T-helper 1 cell treated with Interleukin-12 subunit alpha and Interleukin-12 subunit beta and Interleukin-4 antibody, amounts not matched to agents 30 ng/mL and 1 ng/mL, for 36 hours (primary cell): Measurements from ENCODE around the gene MAP2K5. TPM values are rescaled to one million over a fixed set of nuclear protein-coding genes. Genes with fewer than 3 reads are reported as not detected.

Experiments
- intact Hi-C: fragments of 100-400 bp; cut with micrococcal nuclease; formaldehyde crosslinking; loops from one replicate; pipeline ENCODE4 v1.15.1; 2024
- total RNA-seq: library from RNA; stranded (reverse); gene quantifications from 2 replicates; pipeline ENCODE4 v1.2.3, GENCODE V29; 2022

The MAP2K5 gene
- total RNA-seq, 1 donor from 2014 or later = 21.2 TPM

DNA sequence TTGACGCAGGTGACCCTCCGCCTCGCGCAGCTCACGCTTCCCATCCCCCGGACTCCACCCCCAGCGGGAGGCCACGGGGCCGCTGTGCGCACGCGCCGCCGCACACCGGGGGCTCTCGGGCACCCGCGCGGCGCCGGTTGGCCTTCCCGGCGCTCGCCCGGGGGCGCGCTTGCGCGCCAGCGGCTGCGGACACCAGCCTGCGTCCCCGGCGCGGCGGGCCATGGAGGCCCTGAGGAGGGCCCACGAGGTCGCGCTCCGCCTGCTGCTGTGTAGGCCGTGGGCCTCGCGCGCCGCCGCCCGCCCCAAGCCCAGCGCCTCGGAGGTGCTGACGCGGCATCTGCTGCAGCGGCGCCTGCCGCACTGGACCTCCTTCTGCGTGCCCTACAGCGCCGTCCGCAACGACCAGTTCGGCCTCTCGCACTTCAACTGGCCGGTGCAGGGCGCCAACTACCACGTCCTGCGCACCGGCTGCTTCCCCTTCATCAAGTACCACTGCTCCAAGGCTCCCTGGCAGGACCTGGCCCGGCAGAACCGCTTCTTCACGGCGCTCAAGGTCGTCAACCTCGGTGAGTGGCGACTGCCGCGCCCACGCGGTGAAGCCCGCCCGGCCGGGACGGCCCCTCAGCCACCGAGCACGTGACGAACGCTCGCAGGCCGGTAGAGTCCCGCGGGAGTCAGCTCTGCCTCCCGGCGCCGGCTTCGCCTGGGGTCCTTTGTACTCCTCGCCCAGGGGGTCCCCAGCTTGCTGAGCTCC, 21.3 kb upstream of the MAP2K5 start, which contains the start of gene C15orf61:
Gene C15orf61 (plus strand): TSS at position 103 of the 754 bp plus-strand sequence. CDS start 118 bp downstream, at position 221.
- intact Hi-C loops = loop anchor here (1.0 to 5.0 kb wide), 7 partner anchors 21 to 819 kb away; partner anchors contain the start of genes MAP2K5, PIAS1, RNU6-1 and SMAD6

DNA sequence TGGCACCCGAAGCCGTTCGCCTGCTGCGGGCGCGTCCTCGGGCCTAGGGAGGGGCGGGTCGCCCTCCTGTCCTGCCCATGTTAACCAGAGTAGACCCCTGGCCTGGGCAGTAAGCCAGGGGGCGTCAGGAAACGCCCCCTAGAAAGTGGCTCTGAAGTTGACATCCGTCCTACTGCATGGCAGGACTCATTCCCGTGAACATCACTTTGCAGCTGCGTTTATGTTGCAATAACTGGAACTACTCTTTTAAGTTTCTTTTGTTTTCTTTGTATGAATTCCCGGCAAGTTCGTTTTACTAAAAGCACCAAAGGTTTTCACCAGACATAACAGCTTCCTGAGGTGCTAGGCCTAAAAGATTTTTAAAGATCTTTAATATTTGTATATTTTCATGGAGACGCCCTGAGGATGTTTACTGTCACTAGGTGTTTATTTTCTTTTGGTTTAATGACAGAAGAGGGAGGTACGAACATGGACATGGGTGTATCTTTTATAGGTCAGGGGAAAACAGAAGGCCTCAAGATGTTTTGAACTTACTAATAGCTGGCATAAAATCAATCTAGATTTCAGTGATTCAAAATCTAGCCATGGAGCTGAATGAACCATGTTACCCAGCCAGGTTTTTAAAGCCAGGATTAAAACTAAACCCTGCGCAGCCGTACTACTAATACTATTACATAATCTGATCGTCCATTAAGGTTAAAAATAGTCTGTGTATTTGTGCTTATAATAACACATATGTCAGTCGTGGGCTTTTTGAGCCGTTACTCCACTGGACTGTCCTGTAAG, 20.5 kb upstream of the MAP2K5 start:
- intact Hi-C loops = loop anchor here (1.0 to 5.0 kb wide), 7 partner anchors 20 to 820 kb away; partner anchors contain the start of genes MAP2K5, PIAS1, RNU6-1 and SMAD6

DNA sequence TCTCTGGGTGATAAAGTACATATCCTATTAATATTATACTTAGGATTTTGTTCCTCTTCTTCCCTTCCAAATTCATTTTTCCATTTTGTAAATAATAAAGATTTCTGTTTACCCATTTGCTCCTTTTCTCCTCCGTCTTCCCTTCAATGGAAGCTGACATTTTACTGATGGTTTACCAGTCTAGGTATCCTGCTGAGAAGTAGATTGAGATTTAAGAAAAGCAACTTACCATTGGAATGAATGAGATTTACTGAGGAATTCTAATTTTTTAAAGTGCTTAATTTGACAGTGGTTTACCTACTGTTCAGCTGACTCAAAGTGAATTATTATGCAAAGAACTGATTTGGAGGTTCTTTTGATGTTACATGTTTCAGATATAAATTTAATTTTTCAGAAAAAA, 19.2 kb upstream of the MAP2K5 start:
- intact Hi-C loops = loop anchor here (5.0 kb wide), 2 partner anchors 239 to 821 kb away; partner anchors contain the start of gene SMAD6

DNA sequence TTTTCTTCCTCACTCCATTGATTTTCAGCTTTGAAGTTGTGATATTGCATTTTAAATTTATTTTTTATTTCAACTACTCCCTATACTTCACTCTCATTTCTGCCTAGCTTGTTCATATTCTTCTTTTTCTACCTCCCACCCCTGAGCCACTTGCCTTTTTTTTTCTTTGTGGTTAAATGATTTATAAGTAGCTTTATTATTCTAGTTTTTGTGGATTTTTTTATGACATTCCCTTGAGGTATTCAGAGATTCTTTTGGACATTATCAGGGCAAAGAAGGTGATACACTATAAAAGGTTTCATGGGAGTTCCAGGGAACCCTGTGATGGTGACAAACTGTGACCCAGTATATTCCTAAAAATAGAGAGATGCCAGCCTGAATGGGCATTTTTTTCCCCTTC, 18.3 kb upstream of the MAP2K5 start:
- intact Hi-C loops = loop anchor here (5.0 kb wide), 2 partner anchors 238 to 822 kb away; partner anchors contain the start of gene SMAD6

DNA sequence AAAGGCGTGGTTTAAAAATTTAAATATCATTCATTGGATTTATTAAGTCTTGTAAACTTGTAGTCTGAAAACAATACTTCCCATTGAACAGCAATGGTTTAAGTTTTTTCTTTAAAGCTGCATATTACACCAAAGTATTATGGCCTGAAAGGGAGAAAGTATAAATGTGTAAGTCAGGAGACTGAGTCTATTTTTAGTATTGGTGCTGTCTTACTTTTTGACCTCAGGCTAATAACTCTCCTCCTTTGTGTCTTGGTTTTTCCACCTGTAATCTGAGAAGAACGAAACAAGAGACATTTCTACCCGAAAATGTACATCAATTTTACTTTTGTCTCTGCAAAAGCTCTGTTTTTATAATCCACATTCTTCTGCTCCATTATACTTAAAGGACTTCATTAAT, 14.0 kb upstream of the MAP2K5 start:
- intact Hi-C loops = no loop called here

DNA sequence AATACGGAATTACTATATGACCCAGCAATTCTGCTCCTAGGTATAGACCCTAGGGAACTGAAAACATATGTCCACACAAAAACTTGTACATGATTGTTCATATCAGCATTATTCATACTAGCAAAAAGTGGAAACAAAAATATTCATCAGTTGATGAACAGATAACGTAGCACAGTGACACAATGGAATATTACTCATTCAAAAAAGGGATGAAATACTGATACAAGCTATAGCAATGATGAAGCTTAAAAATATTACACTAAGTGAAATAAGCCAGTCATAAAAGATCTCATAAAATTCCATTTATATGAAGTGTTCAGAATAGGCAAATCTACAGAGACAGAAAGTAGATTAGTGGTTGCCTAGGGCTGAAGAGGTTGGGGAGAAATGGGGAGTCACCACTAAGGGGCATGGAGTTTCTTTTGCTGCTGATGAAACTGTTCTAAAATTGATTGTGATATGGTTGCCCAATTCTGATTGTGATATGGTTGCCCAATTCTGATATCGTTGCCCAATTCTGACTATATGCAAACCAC, 11.1 kb upstream of the MAP2K5 start:
- intact Hi-C loops = no loop called here

DNA sequence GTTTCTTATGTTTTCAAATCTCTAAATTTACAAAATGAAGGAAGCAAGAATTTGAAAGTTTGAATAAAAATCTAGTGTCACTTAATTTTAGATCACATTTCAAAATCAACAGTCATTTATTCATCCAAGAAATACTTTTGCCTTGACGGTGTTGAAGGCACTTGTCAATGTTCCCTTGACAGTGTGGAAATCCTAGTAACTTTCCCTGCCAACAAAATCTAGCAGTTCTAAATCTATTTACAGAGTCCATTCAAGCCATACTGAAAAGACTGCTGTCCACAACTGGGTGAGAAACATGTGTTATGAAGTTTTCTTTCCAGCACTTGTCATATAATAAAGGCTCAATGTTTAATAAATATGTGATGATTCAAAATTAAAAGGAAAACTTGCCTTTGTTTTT, 8.6 kb upstream of the MAP2K5 start:
- intact Hi-C loops = no loop called here

DNA sequence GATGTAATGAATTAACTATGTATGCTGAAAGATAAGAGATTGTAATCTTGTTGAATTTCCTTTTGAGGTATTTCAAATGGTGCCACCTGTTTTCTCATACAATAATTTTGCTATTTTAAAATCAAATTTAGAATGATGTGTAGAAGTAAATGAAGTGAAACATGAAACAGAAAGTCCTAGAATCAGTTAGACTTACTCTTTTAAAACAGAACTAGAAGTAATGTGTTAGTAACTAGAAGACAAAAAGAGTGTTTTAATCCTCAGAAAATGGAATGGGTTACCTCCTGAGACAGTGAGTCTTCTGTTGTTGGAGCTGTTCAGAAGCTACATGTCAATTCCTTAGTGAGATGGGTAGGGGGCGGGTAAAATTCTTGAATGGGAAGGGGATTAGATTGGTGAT, 8.1 kb upstream of the MAP2K5 start:
- intact Hi-C loops = no loop called here

DNA sequence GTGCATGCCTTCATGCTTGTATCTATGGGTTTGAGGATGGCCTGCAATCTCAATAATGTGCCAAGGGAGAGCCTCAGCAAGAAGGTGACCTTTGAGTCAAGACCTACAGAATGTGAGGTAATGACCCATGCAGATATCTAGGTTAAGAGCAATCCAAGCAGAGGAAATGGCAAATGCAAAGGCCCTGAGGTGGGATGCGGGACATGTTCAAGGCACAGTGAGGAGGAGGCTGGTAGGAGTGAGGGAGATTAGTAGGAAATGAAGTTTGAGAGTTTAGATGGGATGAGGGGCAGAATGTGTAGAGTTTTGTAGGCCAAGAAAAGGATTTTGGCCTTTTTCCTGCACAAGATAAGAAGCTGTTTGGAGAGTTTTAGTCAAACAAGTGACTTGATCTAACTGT, 4.7 kb upstream of the MAP2K5 start:
- intact Hi-C loops = no loop called here

DNA sequence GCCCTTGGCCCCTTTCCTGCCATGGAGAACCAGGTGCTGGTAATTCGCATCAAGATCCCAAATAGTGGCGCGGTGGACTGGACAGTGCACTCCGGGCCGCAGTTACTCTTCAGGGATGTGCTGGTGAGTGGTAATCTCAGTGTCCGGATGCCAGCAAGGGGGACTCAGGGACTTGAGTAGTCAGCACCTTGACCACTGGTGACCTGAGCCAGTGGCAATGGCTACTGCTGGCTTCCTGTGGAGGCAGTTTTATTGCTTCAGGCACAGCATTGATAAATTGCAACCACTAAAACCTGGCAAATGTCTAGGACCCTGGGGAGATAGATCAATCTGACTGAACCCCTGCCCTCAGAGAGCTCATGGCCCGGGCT, 830 bp downstream of the MAP2K5 start:
- intact Hi-C loops = loop anchor here (5.0 kb wide), 2 partner anchors 204 to 734 kb away; partner anchors contain the start of gene FEM1B

DNA sequence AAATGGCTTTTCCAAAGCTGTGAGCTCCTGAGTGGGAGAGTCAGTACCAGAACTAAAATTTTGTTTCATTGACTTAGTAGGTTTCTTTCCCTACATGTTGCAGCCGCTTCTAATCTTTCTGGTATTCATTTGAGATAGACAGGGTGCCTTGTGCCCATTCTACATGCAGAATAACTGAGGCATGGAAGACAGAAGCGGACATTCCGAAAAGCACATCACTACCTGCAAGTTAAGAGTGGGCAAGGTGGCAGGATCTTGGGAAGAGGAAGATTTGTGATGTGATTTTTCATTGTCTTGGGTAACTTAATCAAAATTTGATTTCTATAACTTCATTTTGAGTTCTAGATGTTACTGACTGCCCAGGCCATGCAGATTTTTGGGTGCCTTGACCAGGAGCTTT, 2.0 kb downstream of the MAP2K5 start:
- intact Hi-C loops = loop anchor here (5.0 kb wide), 2 partner anchors 203 to 733 kb away; partner anchors contain the start of gene FEM1B

DNA sequence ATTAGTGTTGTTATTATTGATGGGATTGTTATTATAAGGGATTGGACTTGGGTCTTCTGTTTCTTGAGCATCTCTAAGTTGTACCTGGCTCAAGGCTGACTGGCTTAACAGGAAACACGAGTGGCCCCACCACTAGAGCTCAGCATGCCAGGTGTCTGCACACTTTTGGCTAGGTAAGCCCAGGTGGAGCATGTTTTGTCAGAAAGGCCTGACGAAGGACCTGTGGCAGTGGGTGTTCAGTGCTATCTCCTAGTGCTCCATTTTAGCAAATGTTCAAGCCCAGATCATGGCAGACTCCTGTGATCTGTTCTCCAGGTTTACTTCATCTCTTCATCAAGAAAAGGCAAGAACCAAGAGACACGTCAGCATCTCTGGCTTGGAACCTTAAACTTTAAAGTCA, 3.4 kb downstream of the MAP2K5 start:
- intact Hi-C loops = no loop called here

DNA sequence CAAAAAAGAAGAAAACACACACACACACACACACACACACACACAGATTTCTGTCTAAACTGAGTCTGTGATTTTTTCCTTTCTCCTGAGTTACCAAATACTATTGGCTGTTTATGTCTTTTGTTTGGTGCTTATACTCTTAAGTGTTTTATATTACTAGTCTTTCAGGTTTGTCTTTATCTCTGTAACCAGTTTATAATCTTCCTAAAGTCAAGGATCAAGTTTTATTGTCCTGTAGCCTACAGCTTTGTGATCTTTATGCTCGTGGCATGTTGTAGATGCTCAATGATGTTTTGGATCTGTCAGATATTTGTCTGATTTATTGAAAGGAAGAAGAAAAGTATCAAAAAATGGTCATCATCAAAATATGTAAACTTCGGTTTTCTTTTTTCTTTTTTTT, 4.6 kb downstream of the MAP2K5 start:
- intact Hi-C loops = no loop called here

DNA sequence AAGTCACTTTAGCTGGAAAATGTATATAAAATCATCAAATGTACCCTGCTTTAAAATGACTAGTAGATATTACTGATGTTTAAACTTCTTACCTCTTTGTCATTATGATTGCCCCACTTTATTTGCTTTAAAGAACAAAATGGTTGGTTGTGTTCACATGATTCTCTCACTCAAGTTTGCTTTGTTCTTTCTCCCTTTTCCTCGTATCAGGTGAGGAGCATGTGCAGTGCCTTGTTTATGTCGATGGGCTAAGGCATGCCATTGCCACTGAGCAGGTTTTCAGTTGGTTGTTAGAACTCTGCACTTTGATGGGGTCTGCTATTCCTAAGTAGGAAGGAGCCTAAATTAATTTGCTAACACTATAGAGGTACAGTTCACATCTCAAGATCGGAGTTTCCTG, 5.3 kb downstream of the MAP2K5 start:
- intact Hi-C loops = no loop called here

DNA sequence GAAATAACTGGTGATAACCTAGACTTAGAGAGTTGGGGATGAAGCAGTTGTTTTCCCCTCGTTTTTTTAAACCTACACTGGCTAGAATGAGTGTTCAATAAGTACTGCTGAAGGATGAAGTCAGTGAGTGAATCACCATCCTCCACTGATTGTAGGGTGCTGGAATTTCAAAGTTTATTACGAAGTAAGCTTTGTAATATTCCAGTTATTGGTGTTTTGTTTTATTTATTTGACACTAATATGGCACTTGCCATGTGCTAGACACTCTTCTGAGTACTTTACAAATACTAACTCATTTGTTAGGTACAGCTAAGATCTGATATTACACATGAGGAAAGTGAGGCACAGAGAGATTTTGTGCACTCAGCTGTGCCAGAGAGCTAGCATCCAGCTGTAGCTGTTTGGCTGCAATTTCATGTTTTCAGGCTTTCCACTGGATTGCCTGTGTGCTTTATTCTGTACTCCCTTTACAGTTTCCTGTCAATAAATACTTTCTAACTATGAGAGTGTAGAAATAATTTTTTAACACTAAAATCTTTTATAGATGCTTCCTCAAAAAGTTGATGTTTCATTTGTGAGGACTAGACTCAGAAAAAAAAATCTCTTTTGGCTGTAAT, 5.8 kb downstream of the MAP2K5 start:
- intact Hi-C loops = no loop called here

DNA sequence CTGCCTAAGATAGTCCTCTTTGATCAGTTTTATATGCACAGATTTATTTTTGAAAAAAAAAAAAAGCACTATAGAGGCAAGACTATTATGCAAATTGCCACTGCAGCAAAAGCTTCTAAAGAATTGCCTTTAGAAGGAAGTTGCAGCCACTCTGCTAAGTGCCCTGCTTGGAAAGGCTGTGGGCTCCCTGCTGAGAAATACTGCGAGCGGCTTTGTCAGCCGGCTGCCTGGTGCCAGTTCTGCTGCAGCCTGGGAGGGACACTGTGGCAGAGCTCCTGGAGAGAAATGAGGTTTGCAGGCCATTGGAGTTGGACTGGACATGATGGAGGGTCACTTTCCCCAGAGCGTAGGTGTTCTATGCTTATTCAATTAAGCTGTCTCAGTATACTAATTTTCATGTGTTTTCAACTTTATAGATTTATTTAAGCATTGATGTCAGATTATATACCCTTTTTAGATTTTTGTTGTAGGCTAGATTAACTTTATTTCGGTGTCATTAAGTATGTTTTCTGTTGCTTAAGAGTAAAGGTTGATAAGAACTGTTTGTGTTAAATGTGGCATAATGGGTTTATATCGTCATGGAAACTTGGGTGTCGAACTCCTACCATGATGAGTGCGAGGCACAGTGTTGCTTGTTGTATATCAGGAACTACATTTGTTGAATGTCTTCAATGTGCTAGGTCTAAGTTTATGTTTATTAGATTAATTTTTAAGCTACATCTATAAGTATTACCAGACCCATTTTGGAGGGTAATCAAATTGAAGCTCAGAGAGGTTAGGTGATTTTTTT, 6.6 kb downstream of the MAP2K5 start:
- intact Hi-C loops = no loop called here

DNA sequence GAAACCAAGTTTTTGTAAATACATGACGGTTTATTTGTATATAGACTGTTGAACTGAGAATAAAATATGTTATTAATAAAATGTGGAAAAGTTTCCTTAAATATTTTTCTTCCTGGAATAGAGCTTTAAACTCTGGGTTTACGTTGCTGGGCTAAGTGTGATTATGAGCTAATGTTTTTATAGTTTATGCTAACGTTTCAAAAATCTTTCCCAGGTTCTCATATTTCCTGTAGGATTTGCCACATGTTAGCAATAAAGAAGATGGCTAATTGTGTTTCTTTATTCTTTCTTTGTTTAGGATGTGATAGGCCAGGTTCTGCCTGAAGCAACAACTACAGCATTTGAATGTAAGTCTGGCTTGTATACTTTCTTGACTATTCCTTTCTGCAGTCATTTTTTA, 7.2 kb downstream of the MAP2K5 start:
- intact Hi-C loops = no loop called here

DNA sequence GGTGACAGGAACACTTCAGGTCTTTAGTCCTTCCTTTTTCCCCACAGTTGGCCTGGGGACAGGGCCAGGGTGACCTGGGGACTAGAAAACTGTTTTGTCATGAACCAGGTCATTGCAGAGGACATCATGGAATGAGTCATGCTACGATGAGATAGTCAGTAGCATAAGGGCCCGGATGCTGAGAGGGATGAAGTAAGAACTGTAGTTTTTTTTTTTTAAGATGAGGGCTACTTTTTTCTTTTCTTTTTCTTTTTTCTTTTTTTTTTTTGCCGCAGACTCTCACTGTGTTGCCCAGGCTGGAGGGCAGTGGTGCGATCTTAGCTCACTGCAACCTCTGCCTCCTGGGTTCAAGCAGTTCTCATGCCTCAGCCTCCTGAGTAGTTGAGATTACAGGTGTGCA, 8.0 kb downstream of the MAP2K5 start:
- intact Hi-C loops = no loop called here

DNA sequence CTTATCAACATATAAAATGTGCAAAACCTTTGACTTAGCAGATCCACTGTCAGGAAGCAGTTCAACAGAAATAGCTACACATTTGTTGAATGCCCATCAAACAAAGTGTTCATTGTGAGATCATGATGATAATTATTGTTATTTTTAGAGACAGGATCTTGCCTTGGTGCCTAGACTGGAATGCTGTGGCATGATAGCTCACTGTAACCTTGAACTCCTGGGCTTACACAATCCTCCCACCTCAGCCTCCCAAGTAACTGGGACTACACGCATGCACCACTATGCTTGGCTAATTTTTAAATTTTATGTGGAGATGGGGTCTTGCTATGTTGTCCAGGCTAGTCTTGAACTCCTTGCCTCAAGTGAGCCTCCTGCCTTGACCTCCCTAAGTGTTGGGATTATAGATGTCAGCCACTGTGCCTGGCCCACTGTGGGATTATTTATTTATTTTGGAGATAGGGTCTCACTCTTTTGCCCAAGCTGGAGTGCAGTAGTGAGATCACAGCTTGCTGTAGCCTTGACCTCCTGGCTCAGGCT, 8.8 kb downstream of the MAP2K5 start:
- intact Hi-C loops = no loop called here

DNA sequence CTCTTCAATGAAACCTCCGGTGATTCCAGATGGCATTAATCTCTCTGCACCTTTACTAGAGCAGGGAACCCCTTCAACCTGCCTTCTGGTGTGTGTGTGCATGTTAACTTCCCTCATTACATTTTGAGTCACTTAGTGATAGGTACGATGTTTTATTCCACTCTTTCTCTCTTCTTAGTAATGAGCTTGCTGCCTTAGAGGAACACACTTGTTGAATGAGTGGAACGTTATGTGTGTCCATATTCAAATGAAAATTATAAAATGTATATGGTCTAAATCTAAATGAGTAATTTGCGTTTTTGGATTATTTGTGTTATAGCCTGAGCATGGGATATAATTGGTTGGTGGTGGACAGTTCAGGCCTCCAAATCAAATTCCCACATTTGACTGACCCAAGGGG, 12.1 kb downstream of the MAP2K5 start:
- intact Hi-C loops = no loop called here
